Sigmoid colon (tissue), 7 donors: ENCODE results near the gene XDH. TPM values are rescaled to one million over a fixed set of nuclear protein-coding genes. Genes with fewer than 3 reads are reported as not detected.

Experiments used
- DNase-seq: peaks from one replicate; pipeline ENCODE4 v3.0.0-alpha.2; 2019
- H3K27ac ChIP-seq, 4 donors: fragments of 200-600 bp; sonication (generic); one replicate each; pipeline ENCODE4 v1.5.1; 2016 to 2019; ENCODE audit warnings: mild to moderate bottlenecking in 1 of 4
- H3K27me3 ChIP-seq, 3 donors: fragments of 200-600 bp; sonication (generic); one replicate each; pipeline ENCODE4 v1.5.1; 2019; ENCODE audit warnings: mild to moderate bottlenecking in 1 of 3
- H3K36me3 ChIP-seq, 4 donors: fragments of 200-600 bp; sonication (generic); one replicate each; pipeline ENCODE4 v1.5.1; 2016 to 2019
- H3K4me1 ChIP-seq, 4 donors: fragments of 200-600 bp; sonication (generic); one replicate each; pipeline ENCODE4 v1.5.1; 2017 to 2019
- H3K4me3 ChIP-seq, 4 donors: fragments of 200-600 bp; sonication (generic); one replicate each; pipeline ENCODE4 v1.5.1; 2017 to 2019; ENCODE audit warnings: mild to moderate bottlenecking in 2 of 4, moderate library complexity in 1 of 4
- H3K9me3 ChIP-seq, 4 donors: fragments of 200-600 bp in 3 of 4; sonication (generic) in 3 of 4; one replicate each; pipeline versions ENCODE4 v1.5.1 to v1.6.1; 2013 to 2019
- CTCF ChIP-seq, 4 experiments: fragments of 450-650 bp in 3 of 4; fragments of 200-600 bp in 1 of 4; IDR thresholded peaks; one replicate each; pipeline ENCODE4 v1.5.1; 2016 to 2019; ENCODE audit warnings: antibody characterized with exemption in 4 of 4, mild to moderate bottlenecking in 3 of 4, moderate library complexity in 2 of 4
- EP300 ChIP-seq, 4 donors: sonication (generic); formaldehyde crosslinking; IDR thresholded peaks; one replicate each; pipeline ENCODE4 v1.6.1; 2017; ENCODE audit warnings: antibody characterized with exemption in 4 of 4
- POLR2A ChIP-seq, 2 donors: fragments of 450-650 bp; IDR thresholded peaks; one replicate each; pipeline ENCODE4 v1.6.1; 2016; ENCODE audit warnings: antibody characterized with exemption in 2 of 2, mild to moderate bottlenecking in 2 of 2, moderate library complexity in 2 of 2
- POLR2AphosphoS5 ChIP-seq, 4 donors: sonication (generic); formaldehyde crosslinking; IDR thresholded peaks; one replicate each; pipeline ENCODE4 v1.6.1; 2017; ENCODE audit warnings: antibody characterized with exemption in 4 of 4
- WGBS, 2 donors: extraction: QIAGEN DNeasy Blood & Tissue Kit; methylation state at CpG; one replicate each; pipeline ENCODE4 v1.1.7; 2013; 5-methylcytosine and 5-hydroxymethylcytosine counted together
- intact Hi-C: fragments of 100-400 bp; cut with DNase I; formaldehyde crosslinking; loops from one replicate; pipeline ENCODE4 v1.15.1; 2023
- polyA plus RNA-seq, 3 donors: library from polyadenylated mRNA; stranded (reverse); fragments of 200-250 nt; gene quantifications; one replicate each; pipeline ENCODE4 v1.2.3, GENCODE V29; 2013
- total RNA-seq, 4 donors: library from RNA; depleted of rRNA; stranded (reverse); fragments of >200 nt; gene quantifications; one replicate each; pipeline ENCODE4 v1.1.0, GENCODE V29; 2016
- donor health status: healthy with polysubstance abuse.
- donor health status: Bipolar disorder and iron deficiency.
- donor health status: healthy.

Gene XDH
- under 1 TPM in 1 of 4 donors, not detected in 3; 0.71 TPM for total RNA-seq
- polyA plus RNA-seq: 10 to 100 TPM in 2 of 3 donors, 1 to 10 TPM in 1; 9.0 to 30.1 (median 12.5) TPM

GRCh38 chr2:31414601-31415241, at the start of gene XDH:
TSS of gene XDH (minus strand) at chr2:31414742. CDS start at chr2:31414666, 76 bp downstream.
- no peak for DNase-seq
- intact Hi-C loops: no loop called here
- Histone ChIP-seq H3K4me3 (no peak within 1 kb of the TSS), H3K27me3 (no peaks in the 10 kb centered on the region), H3K27ac (no peak within 1 kb of the TSS), H3K36me3 (no peaks in the 10 kb centered on the region), H3K9me3 (peaks cover 0 to 11% (median 0%) of the 10 kb centered on the region in 4 donors), H3K4me1 (no peaks in the 10 kb centered on the region)
- TF ChIP-seq CTCF (IDR thresholded peaks at IDR 0.05) (no peak), POLR2A (IDR thresholded peaks at IDR 0.05) (no peak), POLR2AphosphoS5 (IDR thresholded peaks at IDR 0.05) (no peak), EP300 (IDR thresholded peaks at IDR 0.05) (no peak)
- WGBS, 2 donors: 14 to 55% methylated on average over 5 of the region's 5 CpGs

- intact Hi-C loops: no loop called here
- Histone ChIP-seq H3K36me3 (no peaks in the 10 kb centered on the region), H3K27ac (no peak overlapping the region), H3K9me3 (peaks cover 0 to 6% (median 1%) of the 10 kb centered on the region in 4 donors), H3K4me1 (no peaks in the 10 kb centered on the region), H3K4me3 (no peak overlapping the region), H3K27me3 (no peaks in the 10 kb centered on the region)
- TF ChIP-seq POLR2AphosphoS5 (IDR thresholded peaks at IDR 0.05): no peak
- TF ChIP-seq POLR2A (IDR thresholded peaks at IDR 0.05): no peak
- TF ChIP-seq CTCF (IDR thresholded peaks at IDR 0.05): no peak
- TF ChIP-seq EP300 (IDR thresholded peaks at IDR 0.05): no peak
- DNase-seq: no peak
- 79 to 81% methylated on average over 4 of the region's 4 CpGs for WGBS, 2 donors
Observed at GRCh38 chr2:31457651-31458050, 43.1 kb upstream of the XDH start.

- 74 to 76% methylated on average over 3 of the region's 3 CpGs for WGBS, 2 donors
- no peak for DNase-seq
- intact Hi-C loops: no loop called here
- no peaks in the 10 kb centered on the region for H3K4me1 ChIP-seq
- H3K36me3 ChIP-seq: no peaks in the 10 kb centered on the region
- no peak for TF ChIP-seq EP300 (IDR thresholded peaks at IDR 0.05)
- no peak for TF ChIP-seq CTCF (IDR thresholded peaks at IDR 0.05)
- TF ChIP-seq POLR2AphosphoS5 (IDR thresholded peaks at IDR 0.05): no peak
- no peak for TF ChIP-seq POLR2A (IDR thresholded peaks at IDR 0.05)
- no peaks in the 10 kb centered on the region for H3K27me3 ChIP-seq
- H3K4me3 ChIP-seq: no peak overlapping the region
- H3K9me3 ChIP-seq: peaks cover 0 to 2% (median 1%) of the 10 kb centered on the region in 4 donors
- no peak overlapping the region for H3K27ac ChIP-seq
Observed at GRCh38 chr2:31446848-31447247, 32.3 kb upstream of the XDH start.

GRCh38 chr2:31442376-31442775, 27.8 kb upstream of the XDH start:
- H3K36me3 ChIP-seq: no peaks in the 10 kb centered on the region
- no peaks in the 10 kb centered on the region for H3K27me3 ChIP-seq
- 86 to 88% methylated on average over 2 of the region's 2 CpGs for WGBS, 2 donors
- no peak for DNase-seq
- peaks cover 0 to 2% (median 0%) of the 10 kb centered on the region in 4 donors for H3K9me3 ChIP-seq
- TF ChIP-seq EP300 (IDR thresholded peaks at IDR 0.05): no peak
- no peak for TF ChIP-seq POLR2AphosphoS5 (IDR thresholded peaks at IDR 0.05)
- TF ChIP-seq POLR2A (IDR thresholded peaks at IDR 0.05): no peak
- no peak for TF ChIP-seq CTCF (IDR thresholded peaks at IDR 0.05)
- H3K4me3 ChIP-seq: no peak overlapping the region
- H3K4me1 ChIP-seq: no peaks in the 10 kb centered on the region
- H3K27ac ChIP-seq: no peak overlapping the region
- intact Hi-C loops: no loop called here
